Measurements from ENCODE around the gene TEKT5.

Gene TEKT5

GRCh38 chr16:10606607-10607006 is 88.1 kb downstream of the TEKT5 start:
- Mint-ChIP-seq H3K36me3 (ENCODE audit: low read depth) (no peaks in the 10 kb centered on the region), H3K4me3 (no peak overlapping the region), H3K9me3 (no peaks in the 10 kb centered on the region), H3K27ac (no peak overlapping the region), H3K27me3 (ENCODE audit: low read depth) (no peaks in the 10 kb centered on the region), H3K4me1 (ENCODE audit: low read depth) (no peaks in the 10 kb centered on the region)

DNA sequence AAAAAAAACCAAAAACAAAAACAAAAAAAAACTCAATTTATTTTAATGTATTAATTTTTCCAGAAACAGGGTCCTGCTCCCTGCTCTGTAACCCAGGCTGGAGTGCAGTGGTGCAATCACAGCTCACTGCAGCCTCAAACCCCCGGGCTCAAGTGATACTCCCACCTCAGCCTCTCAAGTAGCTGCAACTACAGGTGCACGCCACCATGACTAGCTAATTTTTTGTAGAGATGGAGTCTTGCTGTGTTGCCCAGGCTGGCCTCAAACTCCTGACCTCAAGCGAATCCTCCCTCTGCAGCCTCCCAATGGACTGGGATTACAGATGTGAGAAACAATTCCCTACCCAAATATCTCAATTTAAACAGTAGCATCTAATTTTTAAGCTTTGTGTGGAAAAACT is 89.1 kb downstream of the TEKT5 start:
- H3K4me1 Mint-ChIP-seq (ENCODE audit: low read depth): no peaks in the 10 kb centered on the region
- H3K27me3 Mint-ChIP-seq (ENCODE audit: low read depth): no peaks in the 10 kb centered on the region
- H3K9me3 Mint-ChIP-seq: no peaks in the 10 kb centered on the region
- H3K36me3 Mint-ChIP-seq (ENCODE audit: low read depth): no peaks in the 10 kb centered on the region
- H3K27ac Mint-ChIP-seq: no peak overlapping the region
- no peak overlapping the region for H3K4me3 Mint-ChIP-seq

DNA sequence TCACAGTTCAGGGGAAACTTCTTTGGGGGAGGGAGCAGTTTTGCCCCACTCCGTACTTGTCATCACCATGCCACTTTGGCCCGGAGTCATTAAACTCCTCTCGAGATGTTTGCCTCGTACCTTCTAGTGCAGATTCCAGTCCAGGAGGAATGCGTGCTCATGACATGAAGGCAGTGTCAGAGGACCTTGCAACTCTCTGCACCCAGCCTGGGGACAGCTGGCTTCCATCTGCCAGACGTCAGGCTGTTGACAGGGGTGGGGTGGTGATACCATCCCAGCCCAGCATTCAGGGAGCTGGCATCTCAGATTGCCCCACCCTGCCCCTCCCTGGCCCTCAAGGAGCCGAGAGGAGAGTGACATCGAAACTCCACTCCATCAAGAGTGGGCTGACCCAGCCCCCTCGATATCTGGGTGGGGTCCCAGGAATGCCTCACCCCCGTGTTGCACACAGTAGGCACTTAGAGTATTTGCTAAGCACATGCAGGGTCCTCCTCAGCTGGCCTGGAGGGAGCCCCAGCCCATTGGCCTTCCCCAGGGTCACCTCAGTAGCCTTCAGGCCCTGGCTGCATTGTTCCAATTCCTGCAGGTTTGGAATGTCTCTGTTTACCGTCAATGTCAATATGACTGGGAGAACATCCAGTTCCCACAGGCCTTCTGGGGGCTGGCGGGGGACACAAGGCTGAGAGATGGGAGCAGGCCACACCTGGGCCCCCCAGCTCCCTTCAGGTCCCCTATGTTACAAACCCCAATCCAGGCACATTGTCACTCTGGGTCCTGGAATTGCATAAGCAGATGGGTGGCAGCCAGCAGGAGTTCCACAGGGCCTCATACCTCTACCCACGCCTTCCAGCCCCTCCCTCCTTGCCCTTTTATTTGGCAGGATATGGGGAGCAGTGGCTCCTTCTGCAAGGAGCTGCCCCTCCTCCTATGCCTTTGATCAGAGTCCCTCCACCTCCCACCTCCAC is 93.0 kb downstream of the TEKT5 start:
- Mint-ChIP-seq H3K27ac (no peak overlapping the region), H3K4me3 (no peak overlapping the region), H3K9me3 (no peaks in the 10 kb centered on the region), H3K4me1 (ENCODE audit: low read depth) (no peaks in the 10 kb centered on the region), H3K36me3 (ENCODE audit: low read depth) (no peaks in the 10 kb centered on the region), H3K27me3 (ENCODE audit: low read depth) (no peaks in the 10 kb centered on the region)

GRCh38 chr16:10600782-10601443 is 93.8 kb downstream of the TEKT5 start:
- Mint-ChIP-seq H3K9me3 (no peaks in the 10 kb centered on the region), H3K4me3 (no peak overlapping the region), H3K27me3 (ENCODE audit: low read depth) (no peaks in the 10 kb centered on the region)

DNA sequence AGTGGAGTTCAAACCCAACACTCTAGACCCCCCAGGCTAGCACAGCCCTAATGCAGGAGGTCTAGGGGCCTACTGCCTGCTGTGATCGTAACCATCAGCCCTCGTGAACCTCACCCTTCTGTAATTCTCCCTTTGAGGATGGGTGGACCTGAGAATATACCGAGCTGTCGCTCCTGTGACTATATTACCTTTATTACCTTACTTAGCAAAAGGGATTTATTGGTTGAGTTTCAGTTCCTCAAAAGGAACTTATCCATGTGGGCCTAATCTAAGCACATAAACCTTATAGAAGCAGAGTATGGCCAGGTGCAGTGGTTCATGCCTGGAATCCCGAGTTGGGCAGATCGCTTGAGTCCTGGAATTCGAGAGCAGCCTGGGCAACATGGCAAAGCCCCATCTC is 95.1 kb downstream of the TEKT5 start:
- Mint-ChIP-seq H3K27ac (no peak overlapping the region), H3K36me3 (ENCODE audit: low read depth) (no peaks in the 10 kb centered on the region), H3K27me3 (ENCODE audit: low read depth) (no peaks in the 10 kb centered on the region), H3K9me3 (no peaks in the 10 kb centered on the region), H3K4me3 (no peak overlapping the region), H3K4me1 (ENCODE audit: low read depth) (no peaks in the 10 kb centered on the region)

More at GRCh38 chr16:10600782-10601443, 93.8 kb downstream of the TEKT5 start:
- Mint-ChIP-seq H3K4me1 (ENCODE audit: low read depth) (no peaks in the 10 kb centered on the region), H3K27ac (no peak overlapping the region), H3K36me3 (ENCODE audit: low read depth) (no peaks in the 10 kb centered on the region)

DNA sequence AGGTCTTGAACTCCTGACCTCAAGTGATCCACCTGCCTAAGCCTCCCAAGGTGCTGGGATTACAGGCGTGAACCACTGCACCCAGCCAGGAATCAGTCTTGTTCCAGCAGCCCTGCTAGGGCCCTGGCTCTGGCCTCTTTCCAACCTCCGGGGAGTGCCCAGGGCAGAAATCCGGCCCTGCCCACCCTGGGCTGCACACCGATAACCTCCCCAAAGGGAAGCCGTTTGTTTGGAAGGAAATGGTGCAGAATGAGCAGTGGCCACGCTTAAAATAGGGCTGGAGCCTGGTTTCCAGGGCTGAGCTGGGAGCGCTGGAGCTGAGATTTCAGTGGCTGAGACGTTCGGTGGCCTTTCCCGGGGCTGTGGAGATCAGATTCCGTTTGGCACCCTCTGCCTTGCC is 96.6 kb downstream of the TEKT5 start:
- H3K9me3 Mint-ChIP-seq: no peaks in the 10 kb centered on the region
- no peaks in the 10 kb centered on the region for H3K36me3 Mint-ChIP-seq (ENCODE audit: low read depth)
- H3K27me3 Mint-ChIP-seq (ENCODE audit: low read depth): no peaks in the 10 kb centered on the region
- H3K27ac Mint-ChIP-seq: no peak overlapping the region
- no peak overlapping the region for H3K4me3 Mint-ChIP-seq
- H3K4me1 Mint-ChIP-seq (ENCODE audit: low read depth): no peaks in the 10 kb centered on the region

GRCh38 chr16:10597187-10597601 is 97.5 kb downstream of the TEKT5 start:
- Mint-ChIP-seq H3K36me3 (ENCODE audit: low read depth) (no peaks in the 10 kb centered on the region), H3K4me1 (ENCODE audit: low read depth) (no peaks in the 10 kb centered on the region), H3K27me3 (ENCODE audit: low read depth) (no peaks in the 10 kb centered on the region), H3K27ac (no peak overlapping the region), H3K4me3 (no peak overlapping the region), H3K9me3 (no peaks in the 10 kb centered on the region)

- Mint-ChIP-seq H3K9me3 (no peaks in the 10 kb centered on the region), H3K4me3 (no peak overlapping the region), H3K36me3 (ENCODE audit: low read depth) (no peaks in the 10 kb centered on the region), H3K4me1 (ENCODE audit: low read depth) (no peaks in the 10 kb centered on the region), H3K27ac (no peak overlapping the region), H3K27me3 (ENCODE audit: low read depth) (no peaks in the 10 kb centered on the region)
Measured at GRCh38 chr16:10594312-10594950, 100.3 kb downstream of the TEKT5 start.

DNA sequence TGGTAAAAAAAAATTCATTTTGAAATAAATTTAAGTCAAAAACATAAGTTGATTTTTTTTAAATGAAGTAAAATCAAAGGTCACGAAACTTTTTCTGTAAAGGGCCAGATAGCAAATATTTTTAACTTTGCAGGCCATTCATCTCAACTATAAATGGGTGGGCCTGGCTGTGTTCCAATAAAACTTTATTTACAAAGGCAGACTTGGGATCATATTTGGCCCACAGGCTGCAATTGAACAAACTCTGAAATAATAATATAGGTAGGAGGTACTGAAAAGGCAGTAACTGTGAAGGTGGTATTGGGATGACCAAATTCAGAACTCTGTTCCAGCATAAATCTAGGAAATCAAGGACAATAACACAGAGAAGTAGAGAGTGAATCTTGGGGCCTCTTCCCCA is 102.1 kb downstream of the TEKT5 start:
- Mint-ChIP-seq H3K27me3 (ENCODE audit: low read depth) (no peaks in the 10 kb centered on the region), H3K9me3 (no peaks in the 10 kb centered on the region), H3K27ac (no peak overlapping the region), H3K4me3 (no peak overlapping the region), H3K4me1 (ENCODE audit: low read depth) (no peaks in the 10 kb centered on the region), H3K36me3 (ENCODE audit: low read depth) (no peaks in the 10 kb centered on the region)

- Mint-ChIP-seq H3K4me1 (ENCODE audit: low read depth) (no peaks in the 10 kb centered on the region), H3K27me3 (ENCODE audit: low read depth) (no peaks in the 10 kb centered on the region), H3K36me3 (ENCODE audit: low read depth) (no peaks in the 10 kb centered on the region)
Measured at GRCh38 chr16:10590342-10590741, 104.4 kb downstream of the TEKT5 start.

DNA sequence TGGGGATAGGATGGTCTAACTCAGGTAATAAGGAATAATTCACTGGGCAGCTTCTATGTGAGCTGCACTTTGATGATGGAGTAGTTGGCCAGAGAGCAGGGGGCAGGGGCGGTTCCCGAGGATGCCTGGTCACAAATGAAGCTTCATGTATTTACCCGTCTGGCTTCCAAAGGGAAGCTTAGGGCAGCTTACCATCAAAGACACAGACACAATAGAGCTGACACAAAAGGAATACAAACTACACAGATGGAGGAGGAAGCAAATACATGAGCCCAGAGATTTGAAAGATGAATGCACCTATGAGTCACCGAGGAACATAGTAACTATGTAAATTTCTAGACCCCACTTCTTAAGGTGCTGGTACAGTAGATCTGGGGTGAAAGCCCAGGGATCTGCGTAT is 105.6 kb downstream of the TEKT5 start:
- no peak overlapping the region for H3K4me3 Mint-ChIP-seq

More at GRCh38 chr16:10590342-10590741, 104.4 kb downstream of the TEKT5 start:
- Mint-ChIP-seq H3K9me3 (no peaks in the 10 kb centered on the region), H3K27ac (no peak overlapping the region), H3K4me3 (no peak overlapping the region)

GRCh38 chr16:10587622-10588021 is 107.1 kb downstream of the TEKT5 start:
- no peaks in the 10 kb centered on the region for H3K9me3 Mint-ChIP-seq
- no peak overlapping the region for H3K27ac Mint-ChIP-seq
- no peaks in the 10 kb centered on the region for H3K4me1 Mint-ChIP-seq (ENCODE audit: low read depth)
- peaks cover 6% of the 10 kb centered on the region for H3K27me3 Mint-ChIP-seq (ENCODE audit: low read depth)
- no peak overlapping the region for H3K4me3 Mint-ChIP-seq
- no peaks in the 10 kb centered on the region for H3K36me3 Mint-ChIP-seq (ENCODE audit: low read depth)

More for the DNA sequence above, 105.6 kb downstream of the TEKT5 start:
- Mint-ChIP-seq H3K36me3 (ENCODE audit: low read depth) (no peaks in the 10 kb centered on the region), H3K4me1 (ENCODE audit: low read depth) (no peaks in the 10 kb centered on the region), H3K27me3 (ENCODE audit: low read depth) (no peaks in the 10 kb centered on the region), H3K27ac (no peak overlapping the region), H3K9me3 (no peaks in the 10 kb centered on the region)

GRCh38 chr16:10584981-10585438 is 109.7 kb downstream of the TEKT5 start:
- H3K9me3 Mint-ChIP-seq: no peaks in the 10 kb centered on the region
- no peak overlapping the region for H3K27ac Mint-ChIP-seq
- H3K36me3 Mint-ChIP-seq (ENCODE audit: low read depth): no peaks in the 10 kb centered on the region
- no peaks in the 10 kb centered on the region for H3K4me1 Mint-ChIP-seq (ENCODE audit: low read depth)
- peaks cover 26% of the 10 kb centered on the region for H3K27me3 Mint-ChIP-seq (ENCODE audit: low read depth)
- no peak overlapping the region for H3K4me3 Mint-ChIP-seq

GRCh38 chr16:10583269-10583668 is 111.5 kb downstream of the TEKT5 start:
- H3K9me3 Mint-ChIP-seq: no peaks in the 10 kb centered on the region

More at GRCh38 chr16:10583269-10583668, 111.5 kb downstream of the TEKT5 start:
- Mint-ChIP-seq H3K4me3 (no peak overlapping the region), H3K27ac (no peak overlapping the region), H3K4me1 (ENCODE audit: low read depth) (no peaks in the 10 kb centered on the region), H3K36me3 (ENCODE audit: low read depth) (no peaks in the 10 kb centered on the region), H3K27me3 (ENCODE audit: low read depth) (peaks cover 40% of the 10 kb centered on the region)
